ENCODE measurements around the gene PRKCA.

PRKCA gene

GRCh38 chr17:66662496-66662895 lies 360.1 kb downstream of the PRKCA start:
- Histone ChIP-seq H3K27ac (ENCODE audit: low read depth, low read length) (no peak overlapping the region), H3K23ac (ENCODE audit: low read length) (no peak overlapping the region), H3K4me3 (ENCODE audit: low read depth, low read length) (no peak overlapping the region), H3K79me1 (ENCODE audit: low read length) (no peaks in the 10 kb centered on the region), H3K9ac (ENCODE audit: low read length) (no peak overlapping the region), H3K4me2 (ENCODE audit: low read length) (no peak overlapping the region), H3K18ac (ENCODE audit: low read length) (no peak overlapping the region), H3K4ac (ENCODE audit: low read depth, low read length) (no peak overlapping the region), H2BK12ac (ENCODE audit: low read length) (no peak overlapping the region), H2BK120ac (ENCODE audit: insufficient read depth, low read length, poor library complexity) (no peak overlapping the region), H3K14ac (ENCODE audit: low read length) (no peak overlapping the region), H4K12ac (ENCODE audit: low read depth, low read length) (no peak overlapping the region), H4K91ac (ENCODE audit: low read depth, low read length) (no peak overlapping the region), H3K79me2 (ENCODE audit: control insufficient read depth, insufficient read depth, low read length, poor library complexity) (no peaks in the 10 kb centered on the region), H2AK5ac (ENCODE audit: low read length) (no peak overlapping the region), H3K27me3 (ENCODE audit: insufficient read depth, low read length) (no peaks in the 10 kb centered on the region), H3K36me3 (ENCODE audit: control insufficient read depth in 1 of 2, insufficient read depth in 2 of 2, low read length in 2 of 2) (no peaks in the 10 kb centered on the region), H4K8ac (ENCODE audit: low read depth, low read length) (no peak overlapping the region), H2AFZ (ENCODE audit: insufficient read depth, low read length, poor library complexity) (no peak overlapping the region), H2BK5ac (ENCODE audit: low read depth, low read length, poor library complexity) (no peak overlapping the region), H3K4me1 (ENCODE audit: control insufficient read depth in 1 of 2, insufficient read depth in 2 of 2, low read length in 2 of 2) (no peaks in the 10 kb centered on the region), H3K9me3 (ENCODE audit: insufficient read depth, low read depth, low read length) (no peaks in the 10 kb centered on the region)
- no peak for DNase-seq
- WGBS (ENCODE audit: extremely low coverage, insufficient coverage, insufficient read length): no CpG with 5 or more reads among the region's 5 CpGs

GRCh38 chr17:66663041-66663606 lies 360.7 kb downstream of the PRKCA start:
- H2BK5ac ChIP-seq (ENCODE audit: low read depth, low read length, poor library complexity): no peak overlapping the region
- no peak overlapping the region for H2AK5ac ChIP-seq (ENCODE audit: low read length)
- H3K36me3 ChIP-seq (ENCODE audit: control insufficient read depth in 1 of 2, insufficient read depth in 2 of 2, low read length in 2 of 2): no peaks in the 10 kb centered on the region
- no peak overlapping the region for H3K4me3 ChIP-seq (ENCODE audit: low read depth, low read length)
- no peak overlapping the region for H3K23ac ChIP-seq (ENCODE audit: low read length)
- no peak overlapping the region for H4K8ac ChIP-seq (ENCODE audit: low read depth, low read length)
- no peak overlapping the region for H2BK120ac ChIP-seq (ENCODE audit: insufficient read depth, low read length, poor library complexity)
- H4K91ac ChIP-seq (ENCODE audit: low read depth, low read length): no peak overlapping the region
- no peaks in the 10 kb centered on the region for H3K27me3 ChIP-seq (ENCODE audit: insufficient read depth, low read length)
- H3K79me2 ChIP-seq (ENCODE audit: control insufficient read depth, insufficient read depth, low read length, poor library complexity): no peaks in the 10 kb centered on the region
- H3K9ac ChIP-seq (ENCODE audit: low read length): no peak overlapping the region
- H3K18ac ChIP-seq (ENCODE audit: low read length): no peak overlapping the region
- H2BK12ac ChIP-seq (ENCODE audit: low read length): no peak overlapping the region
- no peak for DNase-seq
- H3K4ac ChIP-seq (ENCODE audit: low read depth, low read length): no peak overlapping the region
- H2AFZ ChIP-seq (ENCODE audit: insufficient read depth, low read length, poor library complexity): no peak overlapping the region
- no peaks in the 10 kb centered on the region for H3K79me1 ChIP-seq (ENCODE audit: low read length)
- no peak overlapping the region for H3K27ac ChIP-seq (ENCODE audit: low read depth, low read length)
- no peaks in the 10 kb centered on the region for H3K9me3 ChIP-seq (ENCODE audit: insufficient read depth, low read depth, low read length)
- no peak overlapping the region for H3K14ac ChIP-seq (ENCODE audit: low read length)
- no peak overlapping the region for H4K12ac ChIP-seq (ENCODE audit: low read depth, low read length)
- H3K4me1 ChIP-seq (ENCODE audit: control insufficient read depth in 1 of 2, insufficient read depth in 2 of 2, low read length in 2 of 2): no peaks in the 10 kb centered on the region
- no CpG with 5 or more reads among the region's 12 CpGs for WGBS (ENCODE audit: extremely low coverage, insufficient coverage, insufficient read length)
- H3K4me2 ChIP-seq (ENCODE audit: low read length): no peak overlapping the region

GRCh38 chr17:66664336-66664735 lies 361.9 kb downstream of the PRKCA start:
- Histone ChIP-seq H4K8ac (ENCODE audit: low read depth, low read length) (no peak overlapping the region), H2AK5ac (ENCODE audit: low read length) (no peak overlapping the region), H3K4me2 (ENCODE audit: low read length) (no peak overlapping the region), H3K4me3 (ENCODE audit: low read depth, low read length) (no peak overlapping the region), H3K27me3 (ENCODE audit: insufficient read depth, low read length) (no peaks in the 10 kb centered on the region), H2AFZ (ENCODE audit: insufficient read depth, low read length, poor library complexity) (no peak overlapping the region), H3K79me2 (ENCODE audit: control insufficient read depth, insufficient read depth, low read length, poor library complexity) (no peaks in the 10 kb centered on the region), H3K9ac (ENCODE audit: low read length) (no peak overlapping the region), H2BK120ac (ENCODE audit: insufficient read depth, low read length, poor library complexity) (no peak overlapping the region), H2BK12ac (ENCODE audit: low read length) (no peak overlapping the region), H2BK5ac (ENCODE audit: low read depth, low read length, poor library complexity) (no peak overlapping the region), H3K4ac (ENCODE audit: low read depth, low read length) (no peak overlapping the region), H3K14ac (ENCODE audit: low read length) (no peak overlapping the region), H3K36me3 (ENCODE audit: control insufficient read depth in 1 of 2, insufficient read depth in 2 of 2, low read length in 2 of 2) (no peaks in the 10 kb centered on the region), H3K18ac (ENCODE audit: low read length) (no peak overlapping the region), H3K79me1 (ENCODE audit: low read length) (no peaks in the 10 kb centered on the region), H4K12ac (ENCODE audit: low read depth, low read length) (no peak overlapping the region), H3K9me3 (ENCODE audit: insufficient read depth, low read depth, low read length) (no peaks in the 10 kb centered on the region), H4K91ac (ENCODE audit: low read depth, low read length) (no peak overlapping the region), H3K23ac (ENCODE audit: low read length) (no peak overlapping the region), H3K27ac (ENCODE audit: low read depth, low read length) (no peak overlapping the region), H3K4me1 (ENCODE audit: control insufficient read depth in 1 of 2, insufficient read depth in 2 of 2, low read length in 2 of 2) (no peaks in the 10 kb centered on the region)
- WGBS (ENCODE audit: extremely low coverage, insufficient coverage, insufficient read length): no CpG with 5 or more reads among the region's 4 CpGs
- peak in 1 of 2 donors; percentile 57 for DNase-seq

- H2BK5ac ChIP-seq (ENCODE audit: low read depth, low read length, poor library complexity): no peak overlapping the region
- H3K23ac ChIP-seq (ENCODE audit: low read length): no peak overlapping the region
- H2AFZ ChIP-seq (ENCODE audit: insufficient read depth, low read length, poor library complexity): no peak overlapping the region
- no peak overlapping the region for H3K14ac ChIP-seq (ENCODE audit: low read length)
- H3K9me3 ChIP-seq (ENCODE audit: insufficient read depth, low read depth, low read length): no peaks in the 10 kb centered on the region
- no peak overlapping the region for H3K4ac ChIP-seq (ENCODE audit: low read depth, low read length)
- no peak overlapping the region for H3K4me3 ChIP-seq (ENCODE audit: low read depth, low read length)
- no peaks in the 10 kb centered on the region for H3K79me1 ChIP-seq (ENCODE audit: low read length)
- no peak overlapping the region for H3K4me2 ChIP-seq (ENCODE audit: low read length)
- H4K91ac ChIP-seq (ENCODE audit: low read depth, low read length): no peak overlapping the region
- H3K9ac ChIP-seq (ENCODE audit: low read length): no peak overlapping the region
- H2BK120ac ChIP-seq (ENCODE audit: insufficient read depth, low read length, poor library complexity): no peak overlapping the region
- DNase-seq: peak in 1 of 2 donors; percentile 19
- H4K8ac ChIP-seq (ENCODE audit: low read depth, low read length): no peak overlapping the region
- no peak overlapping the region for H4K12ac ChIP-seq (ENCODE audit: low read depth, low read length)
- WGBS (ENCODE audit: extremely low coverage, insufficient coverage, insufficient read length): no CpG with 5 or more reads among the region's 4 CpGs
- H2AK5ac ChIP-seq (ENCODE audit: low read length): no peak overlapping the region
- H3K36me3 ChIP-seq (ENCODE audit: control insufficient read depth in 1 of 2, insufficient read depth in 2 of 2, low read length in 2 of 2): no peaks in the 10 kb centered on the region
- H3K4me1 ChIP-seq (ENCODE audit: control insufficient read depth in 1 of 2, insufficient read depth in 2 of 2, low read length in 2 of 2): no peaks in the 10 kb centered on the region
- no peaks in the 10 kb centered on the region for H3K27me3 ChIP-seq (ENCODE audit: insufficient read depth, low read length)
- no peak overlapping the region for H3K18ac ChIP-seq (ENCODE audit: low read length)
- no peak overlapping the region for H3K27ac ChIP-seq (ENCODE audit: low read depth, low read length)
- no peaks in the 10 kb centered on the region for H3K79me2 ChIP-seq (ENCODE audit: control insufficient read depth, insufficient read depth, low read length, poor library complexity)
- no peak overlapping the region for H2BK12ac ChIP-seq (ENCODE audit: low read length)
These were observed 362.8 kb downstream of the PRKCA start for GRCh38 chr17:66665194-66665593.

Measured in trophoblast cell (in vitro differentiated cells and primary cell).